Activated CD4-positive, CD25-positive, alpha-beta regulatory T cell treated with anti-CD3 and anti-CD28 coated beads, Interleukin-2, amount 50 U/mL, for 72 hours (primary cell): ENCODE data around the gene PPP1R7.
"Not testable (repeated sequence)": the region's sequence is repeated elsewhere in the genome, so short reads cannot be mapped to it uniquely, and the experiment has no call there.

Source experiments
- DNase-seq: peaks from one replicate; pipeline ENCODE4 v3.0.0; 2021

Gene PPP1R7

GRCh38 chr2:241177526-241178334 is 27.5 kb downstream of the PPP1R7 start:
- no peak for DNase-seq

DNA sequence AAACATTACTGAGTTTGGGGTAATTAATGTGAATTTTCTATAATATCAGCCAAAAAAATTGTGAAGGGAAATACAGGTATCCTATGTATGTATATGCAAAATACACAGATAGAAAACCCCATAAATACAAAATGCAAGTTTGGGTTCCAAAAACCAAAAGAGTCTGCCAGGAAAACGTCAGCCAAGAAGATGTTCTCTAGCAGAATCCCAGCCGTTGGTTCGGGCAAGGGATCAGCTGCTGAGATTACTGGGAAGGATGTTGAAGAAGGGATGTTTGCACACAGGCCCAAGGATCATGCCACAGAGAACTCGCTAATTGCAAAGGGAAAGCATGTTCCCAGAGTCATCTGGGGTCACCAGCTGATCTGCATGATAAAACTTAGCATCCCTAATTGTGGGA is 28.7 kb downstream of the PPP1R7 start:
- DNase-seq: no peak

DNA sequence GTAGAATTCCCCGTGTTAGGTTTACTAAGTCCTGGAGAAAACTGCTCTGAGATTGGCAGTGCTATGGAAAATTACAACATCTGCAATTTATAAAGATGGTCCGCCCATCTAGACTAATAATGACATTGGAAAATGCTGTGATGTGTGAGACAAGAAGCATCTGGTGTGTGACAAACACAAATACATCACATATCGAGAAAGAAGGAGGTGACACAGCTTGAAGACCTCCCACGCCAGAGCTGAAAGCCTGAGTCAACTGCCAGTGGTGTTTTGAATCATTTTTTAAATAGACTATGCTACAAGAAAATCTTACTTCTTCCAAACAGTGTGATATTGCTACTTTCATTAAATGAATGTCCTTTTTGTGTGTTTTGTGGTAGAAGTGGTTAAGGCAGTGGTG is 29.6 kb downstream of the PPP1R7 start:
- DNase-seq: no peak

GRCh38 chr2:241180495-241180894 is 30.2 kb downstream of the PPP1R7 start:
- DNase-seq: no peak

DNA sequence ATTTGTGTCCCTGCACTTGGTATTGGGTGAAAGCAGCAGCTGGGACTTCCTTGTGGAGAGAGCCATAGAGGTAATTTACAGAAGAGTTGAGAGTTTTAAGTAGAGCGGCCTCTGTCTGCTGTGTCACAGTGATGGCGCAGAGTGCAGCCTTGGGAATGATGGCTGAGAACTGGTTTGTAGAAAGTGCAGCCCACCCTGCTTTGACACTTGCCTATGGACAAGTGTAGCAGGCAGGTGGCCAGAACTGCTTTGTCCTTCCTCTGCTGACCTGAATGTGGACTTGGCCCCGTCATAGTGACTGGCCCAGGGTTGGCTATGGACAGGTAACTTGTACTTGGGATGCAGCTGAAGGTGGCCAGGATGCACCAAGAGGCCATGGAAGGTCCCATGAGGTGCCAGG is 31.9 kb downstream of the PPP1R7 start:
- no peak for DNase-seq

DNA sequence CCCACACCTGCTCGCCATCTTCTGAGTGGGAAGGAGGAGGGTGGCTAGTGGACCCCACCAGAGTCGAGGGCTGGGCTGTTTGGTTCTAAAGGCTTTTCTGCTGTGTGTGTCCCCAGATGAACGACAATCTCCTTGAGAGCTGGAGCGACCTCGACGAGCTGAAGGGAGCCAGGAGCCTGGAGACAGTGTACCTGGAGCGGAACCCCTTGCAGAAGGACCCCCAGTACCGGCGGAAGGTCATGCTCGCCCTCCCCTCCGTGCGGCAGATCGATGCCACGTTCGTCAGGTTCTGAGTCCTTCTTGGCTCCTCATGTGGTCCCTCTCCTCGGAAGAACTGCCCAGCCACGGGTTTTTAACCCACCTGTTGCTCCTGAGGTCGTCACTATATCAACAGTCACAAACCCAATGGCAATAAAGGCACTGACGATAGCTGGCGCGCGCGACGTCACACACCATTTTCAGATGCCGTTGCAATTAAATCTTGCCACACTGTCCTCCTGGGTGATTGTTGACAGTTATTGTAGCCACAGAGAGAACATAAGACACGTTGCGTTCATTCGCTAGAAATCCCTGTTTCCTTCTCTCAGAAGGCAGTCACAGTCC is 32.4 kb downstream of the PPP1R7 start:
- no peak for DNase-seq

DNA sequence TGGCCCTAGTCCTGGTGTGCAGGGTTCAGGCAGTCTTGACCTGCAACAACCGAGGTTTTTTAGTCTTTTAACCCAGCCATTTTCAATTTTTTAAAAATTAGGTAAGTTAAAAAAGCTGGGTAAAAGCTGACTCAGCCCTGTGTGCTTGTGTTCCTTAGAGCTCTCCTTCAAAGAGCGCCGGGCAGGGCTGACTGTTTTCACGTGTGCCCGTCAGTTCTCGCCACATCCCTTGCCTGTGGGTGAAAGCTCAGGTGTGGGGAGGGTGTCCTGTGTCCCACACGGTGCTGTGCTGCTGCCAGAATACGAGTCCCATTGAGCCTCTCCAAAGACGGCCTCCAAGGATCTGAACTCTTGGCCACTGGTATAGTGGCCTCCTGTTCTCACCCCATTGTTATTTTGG is 33.0 kb downstream of the PPP1R7 start:
- no peak for DNase-seq

DNA sequence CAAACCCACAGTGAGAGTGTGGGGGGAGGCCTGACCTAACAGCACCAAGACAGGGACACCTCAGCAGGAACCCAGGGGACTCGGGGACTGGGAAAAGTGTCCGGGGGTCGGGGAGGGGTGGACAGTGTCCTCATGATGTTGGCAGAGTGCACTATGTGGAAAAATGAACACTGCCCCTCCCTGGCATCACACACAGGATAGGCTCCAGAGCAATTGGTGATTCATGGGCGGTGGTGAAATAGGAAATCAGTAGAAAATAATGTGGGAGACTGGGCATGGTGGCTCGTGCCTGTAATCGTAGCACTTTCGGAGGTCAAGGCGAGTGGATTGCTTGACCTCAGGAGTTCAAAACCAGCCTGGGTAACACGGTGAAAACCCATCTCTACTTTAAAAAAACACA is 34.6 kb downstream of the PPP1R7 start:
- no peak for DNase-seq

DNA sequence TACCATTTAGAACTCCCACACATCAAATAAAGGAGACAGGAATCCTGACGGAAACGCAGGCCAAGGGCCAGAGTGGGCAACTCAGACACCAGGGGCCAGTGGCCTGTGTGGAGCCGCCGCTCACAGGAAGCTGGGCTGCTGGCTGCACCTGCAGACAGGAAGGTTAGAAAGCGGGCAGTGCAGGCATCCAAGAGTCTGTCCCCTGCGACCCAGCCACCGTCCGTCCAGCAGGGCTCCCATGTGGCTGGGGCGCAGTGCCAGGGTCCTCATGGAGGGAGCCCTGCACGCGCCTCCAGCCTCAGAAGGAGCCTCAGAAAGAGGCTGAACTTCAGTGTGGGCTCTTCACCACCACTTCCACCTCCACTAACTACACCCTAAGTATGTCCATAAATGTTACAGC is 35.7 kb downstream of the PPP1R7 start:
- no peak for DNase-seq

- DNase-seq: no peak
These were observed 37.0 kb downstream of the PPP1R7 start for GRCh38 chr2:241187101-241187917.

DNA sequence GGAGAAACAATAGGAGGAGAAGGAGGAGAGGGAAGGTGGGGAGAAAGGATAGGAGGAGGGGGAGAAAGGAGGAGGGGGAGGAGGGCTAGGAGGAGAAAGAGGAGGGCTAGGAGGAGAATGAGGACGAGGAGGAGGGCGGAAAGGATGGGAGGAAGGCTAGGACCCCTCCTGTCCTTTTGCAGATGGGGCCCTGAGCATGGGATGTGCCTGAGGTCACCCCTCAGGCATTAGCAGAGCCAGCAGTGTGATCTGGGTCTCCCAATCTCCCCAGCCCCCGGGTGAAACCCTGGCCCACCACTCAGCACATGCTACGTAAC is 37.6 kb downstream of the PPP1R7 start:
- DNase-seq: no peak

- DNase-seq: no peak
These were observed 38.3 kb downstream of the PPP1R7 start, which contains the start of gene ANO7 for GRCh38 chr2:241188361-241189092. Gene ANO7, plus strand, starts transcription at chr2:241188677. Its CDS starts 1,387 bp downstream, at chr2:241190064.

GRCh38 chr2:241189093-241189855 is 39.0 kb downstream of the PPP1R7 start:
- DNase-seq: no peak

DNA sequence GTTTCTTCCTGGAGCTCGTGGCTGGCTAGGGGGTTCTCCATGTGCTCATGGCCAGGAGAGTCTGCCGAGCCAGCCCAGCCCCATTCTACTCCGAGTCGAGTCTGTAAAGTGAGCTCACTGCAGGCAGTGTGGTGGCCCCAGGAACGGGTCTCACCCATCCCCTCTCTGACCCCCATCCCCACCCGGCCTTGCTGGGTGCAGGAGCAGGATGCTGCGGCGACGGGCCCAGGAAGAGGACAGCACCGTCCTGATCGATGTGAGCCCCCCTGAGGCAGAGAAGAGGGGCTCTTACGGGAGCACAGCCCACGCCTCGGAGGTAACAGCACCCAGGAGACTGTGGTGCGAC is 39.6 kb downstream of the PPP1R7 start:
- DNase-seq: no peak

DNA sequence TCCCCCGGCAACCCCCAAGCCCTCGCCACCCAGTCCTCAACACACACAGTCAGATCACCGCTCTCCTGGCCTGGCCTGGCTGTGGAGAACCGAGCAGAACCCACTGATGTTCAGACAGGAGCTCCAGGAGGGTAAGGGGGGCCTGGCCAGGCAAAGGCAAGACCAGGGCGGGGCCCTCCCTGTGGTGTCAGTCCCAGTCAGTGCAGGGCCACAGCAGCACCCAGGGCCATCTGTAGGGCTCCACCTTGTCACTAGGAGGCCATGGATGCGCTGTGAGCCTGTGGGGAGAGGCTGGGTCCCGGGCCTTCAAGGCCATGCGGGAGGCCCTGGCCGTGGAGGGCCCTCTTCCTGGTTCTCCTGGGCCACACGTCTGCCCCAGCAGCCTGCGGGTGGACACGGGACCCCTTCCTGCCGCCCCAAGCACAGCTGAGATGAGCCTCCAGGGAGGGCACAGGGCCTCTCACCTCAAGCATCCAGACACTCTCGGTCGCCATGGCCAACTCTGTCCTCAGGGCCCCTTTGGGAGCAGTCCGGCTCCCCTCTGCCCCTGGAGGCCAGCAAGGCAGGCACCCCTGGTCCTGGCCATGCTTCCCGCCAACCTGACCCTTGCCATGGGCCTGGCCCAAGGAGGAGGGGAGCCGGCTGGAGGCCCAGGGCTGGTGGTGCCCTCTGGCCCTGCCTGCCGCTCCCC is 40.2 kb downstream of the PPP1R7 start:
- DNase-seq: no peak

GRCh38 chr2:241191081-241191480 is 40.8 kb downstream of the PPP1R7 start:
- no peak for DNase-seq

GRCh38 chr2:241193271-241193670 is 43.0 kb downstream of the PPP1R7 start:
- no peak for DNase-seq

GRCh38 chr2:241194811-241195210 is 44.5 kb downstream of the PPP1R7 start:
- no peak for DNase-seq

DNA sequence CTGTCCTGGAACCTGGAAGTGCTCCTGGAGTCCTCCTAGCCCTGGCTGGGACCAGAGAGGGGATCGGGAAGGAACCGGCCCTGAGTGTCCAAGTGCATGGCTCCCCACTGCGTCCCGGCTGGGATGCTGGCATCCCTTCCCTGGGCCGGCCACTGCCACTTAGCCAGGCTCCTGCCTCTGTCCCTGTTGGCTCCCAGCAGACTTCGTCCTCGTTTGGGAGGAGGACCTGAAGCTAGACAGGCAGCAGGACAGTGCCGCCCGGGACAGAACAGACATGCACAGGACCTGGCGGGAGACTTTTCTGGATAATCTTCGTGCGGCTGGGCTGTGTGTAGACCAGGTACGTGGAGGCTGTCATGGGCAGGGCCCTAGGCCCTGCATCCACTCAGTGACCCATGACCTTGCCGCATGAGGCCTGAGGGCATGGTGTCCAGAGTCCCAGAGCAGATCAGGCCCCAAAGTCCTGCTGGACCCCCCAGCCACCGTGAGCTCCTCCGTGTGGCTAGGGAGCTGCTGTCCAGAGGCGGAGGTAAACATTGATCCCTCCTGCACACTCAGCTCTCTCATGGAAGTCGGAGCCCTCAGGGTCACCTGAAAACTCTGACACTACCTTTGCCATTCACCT is 45.4 kb downstream of the PPP1R7 start:
- no peak for DNase-seq

GRCh38 chr2:241197246-241197645 is 47.0 kb downstream of the PPP1R7 start:
- DNase-seq: not testable (repeated sequence)

DNA sequence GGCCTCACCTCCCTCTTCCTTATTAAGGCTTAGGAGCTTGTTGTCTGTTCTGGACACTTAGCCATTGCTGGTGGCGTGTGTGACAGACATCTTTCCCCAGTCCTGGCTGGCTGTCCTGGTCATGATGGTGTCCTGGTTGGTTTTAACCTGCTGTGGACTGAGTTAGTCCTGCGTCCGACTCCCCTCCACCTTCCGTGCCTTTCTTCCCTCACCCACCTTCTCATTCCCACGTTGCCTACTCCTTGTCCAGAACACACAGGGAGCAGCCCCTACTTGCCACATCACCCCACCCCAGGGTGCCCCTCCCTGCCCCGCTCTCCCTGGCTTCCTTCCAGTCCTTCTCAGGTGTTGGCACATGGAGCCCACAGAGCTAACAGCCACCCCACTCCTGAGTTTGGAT is 47.7 kb downstream of the PPP1R7 start:
- no peak for DNase-seq
